Measurements from ENCODE around the gene GNAS. TPM values are rescaled to one million over a fixed set of nuclear protein-coding genes. Genes with fewer than 3 reads are reported as not detected.

Gene GNAS
- total RNA-seq, 1 donor from 2014 or later = 1,425 TPM

- no peak for TF ChIP-seq CTCF (conservative IDR thresholded peaks at IDR 0.05)
- H3K4me1 Mint-ChIP-seq = peaks cover 87% of the 10 kb centered on the region
- H3K36me3 Mint-ChIP-seq (ENCODE audit: low read depth) = peaks cover 15% of the 10 kb centered on the region
- peaks cover 7% of the 10 kb centered on the region for H3K27me3 Mint-ChIP-seq (ENCODE audit: low read depth)
- no peak for DNase-seq (ENCODE audit: low read depth, low spot score)
- H3K27ac Mint-ChIP-seq (ENCODE audit: unreplicated experiment) = no peak overlapping the region
- H3K9me3 Mint-ChIP-seq = no peaks in the 10 kb centered on the region
- peak overlapping the region; percentile 17 for H3K4me3 Mint-ChIP-seq
Observed at GRCh38 chr20:58896820-58897219, 44.3 kb downstream of the GNAS start.

- no peak for DNase-seq (ENCODE audit: low read depth, low spot score)
- no peak for TF ChIP-seq CTCF (conservative IDR thresholded peaks at IDR 0.05)
- Mint-ChIP-seq H3K4me1 (peaks cover 92% of the 10 kb centered on the region), H3K27me3 (ENCODE audit: low read depth) (peaks cover 7% of the 10 kb centered on the region), H3K36me3 (ENCODE audit: low read depth) (peaks cover 15% of the 10 kb centered on the region), H3K27ac (ENCODE audit: unreplicated experiment) (no peak overlapping the region), H3K9me3 (no peaks in the 10 kb centered on the region), H3K4me3 (peak overlapping the region; percentile 56)
Observed at GRCh38 chr20:58897488-58897887, 45.0 kb downstream of the GNAS start.

- H3K36me3 Mint-ChIP-seq (ENCODE audit: low read depth) = peaks cover 16% of the 10 kb centered on the region
- TF ChIP-seq CTCF (conservative IDR thresholded peaks at IDR 0.05) = no peak
- no peaks in the 10 kb centered on the region for H3K27me3 Mint-ChIP-seq (ENCODE audit: low read depth)
- no peak for DNase-seq (ENCODE audit: low read depth, low spot score)
- no peaks in the 10 kb centered on the region for H3K9me3 Mint-ChIP-seq
- peaks cover 88% of the 10 kb centered on the region for H3K4me1 Mint-ChIP-seq
- H3K27ac Mint-ChIP-seq (ENCODE audit: unreplicated experiment) = no peak overlapping the region
- peak overlapping the region; percentile 6 for H3K4me3 Mint-ChIP-seq
Observed at GRCh38 chr20:58898629-58899408, 46.3 kb downstream of the GNAS start.

- H3K9me3 Mint-ChIP-seq = no peaks in the 10 kb centered on the region
- TF ChIP-seq CTCF (conservative IDR thresholded peaks at IDR 0.05) = no peak
- H3K27ac Mint-ChIP-seq (ENCODE audit: unreplicated experiment) = no peak overlapping the region
- no peaks in the 10 kb centered on the region for H3K27me3 Mint-ChIP-seq (ENCODE audit: low read depth)
- peaks cover 87% of the 10 kb centered on the region for H3K4me1 Mint-ChIP-seq
- peak overlapping the region; percentile 22 for H3K4me3 Mint-ChIP-seq
- no peak for DNase-seq (ENCODE audit: low read depth, low spot score)
- H3K36me3 Mint-ChIP-seq (ENCODE audit: low read depth) = peaks cover 16% of the 10 kb centered on the region
Observed at GRCh38 chr20:58899512-58899911, 47.0 kb downstream of the GNAS start.

GRCh38 chr20:58900397-58900796 is 47.9 kb downstream of the GNAS start:
- H3K9me3 Mint-ChIP-seq = no peaks in the 10 kb centered on the region
- H3K27ac Mint-ChIP-seq (ENCODE audit: unreplicated experiment) = no peak overlapping the region
- H3K27me3 Mint-ChIP-seq (ENCODE audit: low read depth) = no peaks in the 10 kb centered on the region
- peaks cover 85% of the 10 kb centered on the region for H3K4me1 Mint-ChIP-seq
- DNase-seq (ENCODE audit: low read depth, low spot score) = no peak
- peaks cover 23% of the 10 kb centered on the region for H3K36me3 Mint-ChIP-seq (ENCODE audit: low read depth)
- no peak for TF ChIP-seq CTCF (conservative IDR thresholded peaks at IDR 0.05)
- H3K4me3 Mint-ChIP-seq = no peak overlapping the region

Data from neural crest cell (in vitro differentiated cells).